GM23248 (cell line): ENCODE results near the gene CRYM.

ENCODE experiments used
- EZH2 ChIP-seq: fragments of 200-600 bp; sonication (generic); IDR thresholded peaks from 2 replicates; pipeline ENCODE4 v1.6.1; 2018; ENCODE audit warnings: antibody characterized with exemption, mild to moderate bottlenecking; ENCODE audit not compliant: insufficient read depth, poor library complexity, severe bottlenecking
- EZH2phosphoT487 ChIP-seq: fragments of 200-600 bp; sonication (generic); IDR thresholded peaks from 2 replicates; pipeline ENCODE4 v1.6.1; 2018; ENCODE audit warnings: antibody characterized with exemption, moderate library complexity, mild to moderate bottlenecking, low read depth; ENCODE audit not compliant: insufficient read depth

- TF ChIP-seq EZH2phosphoT487 (no peak), EZH2 (no peak)
Measured at GRCh38 chr16:21218153-21218552, 59.9 kb downstream of the CRYM start.
